ENCODE measurements around the gene GNG14.
"Not testable (repeated sequence)": the region's sequence is repeated elsewhere in the genome, so short reads cannot be mapped to it uniquely, and the experiment has no call there.

GNG14 gene

DNA sequence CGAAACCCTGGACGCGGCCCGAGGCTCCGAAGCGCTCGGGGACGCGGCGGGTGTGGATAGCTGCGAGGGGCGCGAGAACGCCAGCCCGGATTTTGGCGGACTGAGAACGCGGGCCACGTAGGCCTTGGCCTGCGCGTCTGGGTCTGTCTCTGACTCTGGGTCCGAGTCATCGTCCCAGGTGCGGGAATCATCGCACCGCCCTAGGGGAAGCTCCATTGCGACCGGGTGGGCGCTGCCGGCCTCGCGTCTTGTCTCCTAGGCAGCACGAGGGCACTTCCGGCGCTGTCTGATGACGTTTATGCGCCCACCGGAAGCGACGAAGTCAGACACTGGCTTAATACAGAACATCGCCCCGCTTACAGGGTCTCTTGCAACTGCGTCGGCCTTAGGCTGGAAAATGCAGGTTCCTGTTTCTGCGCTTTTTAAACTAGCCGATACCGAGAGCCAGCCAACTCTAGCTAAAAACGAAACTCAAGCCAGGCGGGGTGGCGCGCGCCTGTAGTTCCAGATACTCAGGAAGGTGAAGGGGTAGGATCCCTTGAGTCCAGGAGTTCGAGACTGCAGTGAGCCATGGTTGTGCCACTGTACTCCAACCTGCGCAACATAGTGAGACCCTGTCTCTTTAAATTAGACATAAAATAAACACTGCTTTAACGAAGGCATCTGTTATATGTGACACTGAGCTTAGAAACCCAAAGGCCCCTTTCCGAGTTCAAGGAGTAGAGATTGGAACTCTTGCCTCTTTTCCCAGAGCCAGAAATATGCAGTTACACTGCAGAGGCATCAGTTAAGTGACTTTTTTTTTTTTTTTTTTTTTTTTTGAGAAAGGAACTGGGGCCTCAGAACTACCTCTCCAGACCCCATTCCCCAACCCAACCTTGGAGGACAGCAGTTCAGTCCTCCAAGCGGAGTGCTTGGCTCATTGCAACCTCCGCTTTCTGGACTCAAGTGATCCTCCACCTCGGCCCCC lies 8.9 kb downstream of the GNG14 start, which contains the start of gene FBXW9:
Gene FBXW9 (minus strand): TSS at position 266 of the 970 bp plus-strand sequence. CDS start 50 bp downstream, at position 216.
- peak; percentile 92 for DNase-seq (ENCODE audit: low spot score)

DNA sequence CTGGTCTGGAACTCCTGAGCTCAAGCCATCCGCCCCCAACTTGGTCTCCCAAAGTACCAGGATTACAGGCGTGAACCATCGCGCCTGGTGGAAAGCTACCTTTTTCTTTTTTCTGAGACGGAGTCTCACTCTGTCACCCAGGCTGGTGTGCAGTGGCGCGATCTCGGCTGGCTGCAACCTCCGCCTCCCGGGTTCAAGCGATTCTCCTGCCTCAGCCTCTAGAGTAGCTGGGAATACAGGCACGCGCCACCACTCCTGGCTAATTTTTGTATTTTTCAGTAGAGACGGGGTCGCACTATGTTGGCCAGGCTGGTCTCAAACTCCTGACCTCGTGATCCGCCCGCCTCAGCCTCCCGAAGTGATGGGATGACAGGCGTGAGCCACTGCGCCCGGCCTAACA lies 9.6 kb downstream of the GNG14 start:
- DNase-seq (ENCODE audit: low spot score) = not testable (repeated sequence)

DNA sequence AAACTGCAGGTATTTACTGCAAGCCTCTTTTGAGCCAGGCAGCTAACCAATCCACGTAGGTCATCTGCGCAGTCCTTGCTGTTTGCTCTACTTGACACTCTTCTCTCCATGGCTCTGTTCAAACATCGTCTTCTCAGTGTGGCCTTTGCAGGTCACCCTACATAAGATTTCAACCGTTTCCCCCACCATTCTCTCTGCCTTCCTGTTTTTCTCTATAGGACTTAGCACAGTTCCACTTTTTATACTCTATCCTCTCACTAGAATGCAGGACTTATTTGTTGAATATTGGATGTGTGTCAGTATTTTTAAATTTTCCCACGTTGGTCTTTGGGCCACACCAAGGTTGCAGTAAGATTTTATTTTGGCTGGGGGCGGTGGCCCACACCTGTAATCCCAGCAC lies 10.3 kb downstream of the GNG14 start:
- no peak for DNase-seq (ENCODE audit: low spot score)

DNA sequence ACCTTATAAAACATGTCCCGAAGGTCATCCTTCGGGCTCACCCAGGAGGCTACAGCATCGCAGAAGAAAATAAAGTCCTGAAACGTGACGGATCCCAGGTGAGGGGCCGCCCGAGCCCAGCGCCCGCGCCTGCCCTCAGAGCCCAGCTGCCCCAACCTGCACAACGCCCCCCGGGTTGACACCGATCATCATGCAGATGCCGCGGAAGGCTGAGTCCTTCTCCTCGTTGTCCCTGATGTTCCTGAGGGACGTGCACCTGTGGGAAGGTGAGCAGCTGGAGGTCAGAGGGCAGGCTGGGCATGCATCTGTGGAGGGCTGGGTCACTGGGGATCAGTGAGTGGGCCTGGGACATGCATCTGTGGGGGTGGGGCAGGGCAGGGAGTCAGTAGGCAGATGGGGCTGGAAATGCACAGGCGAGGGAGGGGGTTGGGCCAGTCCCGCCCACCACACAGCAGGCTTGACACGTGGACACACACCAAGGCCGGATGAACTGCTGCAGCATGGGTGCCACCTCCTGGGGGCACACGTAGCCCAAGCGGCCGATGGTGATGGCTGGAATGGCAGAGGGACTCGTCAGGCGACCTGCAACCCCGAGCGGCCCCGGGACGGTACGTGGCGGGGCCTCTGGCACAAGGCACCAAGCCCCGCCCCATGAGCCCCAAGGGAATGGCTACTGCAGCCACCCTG lies 13.9 kb downstream of the GNG14 start:
- no peak for DNase-seq (ENCODE audit: low spot score)

DNA sequence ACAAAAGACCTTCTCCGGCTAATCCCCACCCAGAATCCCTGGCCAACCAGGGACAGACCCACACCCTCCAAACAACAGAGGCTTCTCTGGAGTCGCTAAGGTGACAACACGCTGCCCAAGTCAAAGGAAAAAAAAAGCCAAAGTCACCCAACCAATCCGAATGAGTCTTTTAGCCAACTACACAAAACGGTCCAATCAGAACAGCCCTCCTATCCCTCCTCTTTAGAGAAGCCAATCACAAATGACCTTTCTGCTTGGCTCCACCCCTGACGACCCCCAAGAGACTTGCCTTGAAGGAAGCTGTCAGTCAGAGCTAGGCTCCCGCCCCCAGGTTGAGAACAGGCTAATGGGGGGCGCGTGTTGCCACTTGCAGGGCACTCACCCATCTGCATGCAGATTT lies 15.2 kb downstream of the GNG14 start:
- peak; percentile 69 for DNase-seq (ENCODE audit: low spot score)

DNA sequence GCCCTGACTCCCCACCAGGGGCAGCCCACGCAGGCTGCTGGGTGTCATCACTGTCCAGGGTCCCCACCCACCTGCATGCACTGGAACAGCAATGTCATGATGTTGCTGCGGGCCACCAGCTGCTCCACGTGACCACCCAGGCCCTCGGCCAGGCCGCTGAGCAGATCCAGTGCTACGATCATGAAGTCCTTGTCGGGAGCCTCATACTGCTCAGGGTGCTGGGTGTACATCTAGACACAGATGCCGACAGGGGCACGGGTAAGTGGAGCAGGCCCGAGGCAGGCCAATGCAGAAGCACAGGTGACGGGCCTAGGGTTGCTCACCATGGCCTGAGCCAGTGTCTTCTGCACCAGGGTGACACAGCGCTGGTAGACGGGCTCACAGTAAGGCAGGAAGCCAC lies 17.4 kb downstream of the GNG14 start:
- no peak for DNase-seq (ENCODE audit: low spot score)

DNA sequence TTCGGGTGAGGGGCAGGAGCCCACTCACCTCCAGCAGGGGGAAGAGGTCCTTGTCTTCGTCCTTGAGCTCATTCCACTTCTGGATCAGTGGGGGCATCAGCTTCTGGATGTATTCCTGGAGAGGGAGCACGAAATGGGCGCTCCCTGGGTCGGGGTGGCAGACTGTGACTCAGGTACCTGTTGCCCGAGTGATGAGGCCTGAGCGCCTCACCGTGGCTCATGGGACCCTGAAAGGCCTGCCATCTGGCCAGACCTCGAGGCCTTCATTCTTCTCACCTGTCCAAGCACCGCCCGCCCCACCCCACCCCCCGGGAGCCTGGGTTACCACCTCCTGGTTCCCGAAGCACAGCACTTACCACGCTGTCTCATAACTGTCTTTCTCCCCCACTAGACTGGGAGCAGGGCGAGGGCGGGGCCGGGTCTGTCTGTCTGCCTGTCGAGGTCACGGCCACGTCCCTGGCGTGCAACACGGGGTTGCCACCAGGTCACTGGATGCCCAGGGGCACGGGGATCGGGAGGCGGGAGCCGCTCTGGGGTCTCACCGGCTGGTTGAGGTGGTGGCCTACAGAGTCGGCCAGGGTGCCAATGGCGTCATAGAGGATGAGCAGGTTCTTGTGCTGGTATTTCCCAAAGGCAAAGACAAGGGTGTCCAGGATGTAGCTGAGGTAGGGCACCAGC lies 18.0 kb downstream of the GNG14 start:
- DNase-seq (ENCODE audit: low spot score) = no peak

DNA sequence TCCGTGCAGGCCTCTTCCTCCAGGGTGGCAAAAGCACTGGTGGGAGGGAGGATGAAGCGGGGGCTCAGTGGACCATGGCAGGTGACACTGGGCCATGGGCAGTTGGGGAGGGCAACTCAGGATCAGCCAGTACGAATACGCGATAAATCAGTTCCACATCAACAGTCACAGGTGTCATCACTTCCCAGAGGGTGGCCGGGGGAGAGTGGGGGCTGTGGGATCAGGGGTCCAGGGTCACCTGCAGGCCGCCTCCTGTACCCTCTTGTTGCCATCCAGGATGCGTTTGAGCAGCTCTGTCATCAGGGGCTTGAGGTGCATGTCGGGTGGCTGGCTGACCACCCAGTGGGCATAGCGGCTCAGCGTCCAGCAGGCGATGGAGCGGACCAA lies 18.5 kb downstream of the GNG14 start:
- DNase-seq (ENCODE audit: low spot score) = no peak

DNA sequence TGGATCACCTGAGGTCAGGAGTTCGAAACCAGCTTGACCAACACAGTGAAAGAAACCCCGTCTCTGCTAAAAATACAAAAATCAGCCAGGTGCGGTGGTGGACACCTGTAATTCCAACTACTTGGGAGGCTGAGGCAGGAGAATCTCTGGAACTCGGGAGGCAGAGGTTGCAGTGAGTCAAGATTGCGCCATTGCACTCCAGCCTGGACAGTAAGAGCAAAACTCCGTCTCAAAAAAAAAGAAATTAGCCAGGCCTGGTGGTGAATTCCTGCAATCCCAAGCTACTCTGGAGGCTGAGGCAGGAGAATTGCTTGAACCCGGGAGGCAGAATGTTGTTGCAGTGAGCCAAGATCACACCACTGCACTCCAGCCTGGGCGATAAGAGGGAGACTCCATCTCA lies 20.8 kb downstream of the GNG14 start:
- no peak for DNase-seq (ENCODE audit: low spot score)

DNA sequence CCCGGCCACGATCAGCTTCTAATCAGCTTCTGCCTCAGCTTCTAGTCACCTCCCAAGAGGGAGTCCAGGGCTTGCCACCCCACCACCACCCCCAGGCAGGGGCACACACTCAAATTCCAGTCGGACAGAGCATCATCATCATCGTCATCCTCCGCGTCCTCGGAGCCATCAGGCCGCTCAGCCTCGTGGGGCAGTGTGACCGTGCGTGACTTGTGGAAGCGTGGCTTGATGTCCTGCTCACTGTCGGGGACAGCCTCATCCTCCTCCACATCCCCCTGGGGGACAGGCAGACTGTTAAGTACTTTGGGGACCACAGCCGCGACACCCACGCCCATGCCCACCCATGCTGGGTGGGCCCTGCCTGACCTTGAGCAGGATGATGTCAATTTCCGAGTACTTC lies 23.4 kb downstream of the GNG14 start:
- no peak for DNase-seq (ENCODE audit: low spot score)

DNA sequence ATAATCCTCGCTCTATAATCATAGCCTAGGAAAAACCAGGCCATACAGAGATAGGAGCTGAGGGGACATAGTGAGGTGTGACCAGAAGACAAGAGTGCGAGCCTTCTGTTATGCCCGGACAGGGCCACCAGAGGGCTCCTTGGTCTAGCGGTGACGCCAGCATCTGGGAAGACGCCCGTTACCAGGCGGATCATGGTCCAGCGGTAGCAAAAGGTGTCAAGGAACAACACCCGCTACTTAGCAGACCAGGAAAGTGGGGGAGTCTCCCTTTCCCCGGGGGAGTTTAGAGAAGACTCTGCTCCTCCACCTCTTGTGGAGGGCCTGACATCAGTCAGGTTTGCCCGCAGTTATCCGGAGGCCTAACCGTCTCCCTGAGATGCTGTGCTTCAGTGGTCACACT lies 24.3 kb downstream of the GNG14 start:
- DNase-seq (ENCODE audit: low spot score) = not testable (repeated sequence)

DNA sequence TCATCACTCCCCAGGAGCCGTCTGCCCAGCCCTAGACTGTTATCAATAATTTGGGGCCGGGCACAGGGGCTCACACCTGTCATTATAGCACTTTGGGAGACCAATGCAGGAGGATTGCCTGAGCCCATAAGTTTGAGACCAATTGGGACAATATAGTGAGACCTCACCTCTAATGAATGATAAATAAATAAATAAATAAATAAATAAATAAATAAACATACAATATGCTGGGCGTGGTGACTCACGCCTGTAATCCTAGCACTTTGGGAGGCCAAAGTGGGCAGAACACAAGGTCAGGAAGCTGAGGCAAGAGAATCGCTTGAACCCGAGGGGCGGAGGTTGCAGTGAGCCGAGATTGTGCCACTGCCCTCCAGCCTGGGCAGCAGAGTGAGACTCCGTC lies 25.5 kb downstream of the GNG14 start:
- DNase-seq (ENCODE audit: low spot score) = not testable (repeated sequence)

DNA sequence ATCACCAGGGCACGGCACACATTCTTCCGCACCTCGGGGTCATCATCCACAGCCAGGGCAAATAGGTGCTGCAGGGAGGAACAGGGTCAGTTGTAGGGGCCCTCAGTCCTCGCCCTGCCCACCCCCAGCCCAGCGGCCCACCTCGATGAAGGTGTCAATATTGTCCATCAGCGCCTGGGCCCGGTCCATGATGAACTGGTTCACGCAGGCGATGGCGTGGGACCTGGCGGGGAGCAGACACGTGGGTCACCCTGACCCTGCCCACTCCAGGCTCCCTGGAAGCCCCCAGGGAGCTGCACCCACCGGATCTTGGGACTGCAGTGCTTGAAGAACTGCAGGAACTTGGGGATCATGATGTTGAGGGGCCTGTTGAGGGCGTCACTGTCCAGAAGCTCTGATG lies 27.3 kb downstream of the GNG14 start:
- DNase-seq (ENCODE audit: low spot score) = no peak

DNA sequence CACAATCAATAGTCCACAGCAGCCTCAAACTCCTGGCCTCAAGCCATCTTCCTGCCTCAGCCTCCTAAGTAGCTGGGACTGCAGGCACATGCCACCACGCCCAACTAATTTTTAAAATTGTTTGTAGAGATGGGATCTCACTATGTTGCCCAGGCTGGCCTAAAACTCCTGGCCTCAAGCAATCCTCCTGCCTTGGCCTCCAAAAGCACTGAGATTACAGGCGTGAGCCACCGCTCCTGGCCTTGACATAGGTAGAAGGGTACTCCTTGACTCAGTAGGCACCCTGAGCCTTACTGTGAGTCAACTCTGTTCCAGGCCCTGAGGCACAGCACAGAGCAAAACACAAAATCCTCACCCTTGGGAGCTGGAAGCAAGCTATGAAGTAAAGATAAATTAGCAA lies 28.1 kb downstream of the GNG14 start:
- DNase-seq (ENCODE audit: low spot score) = no peak

DNA sequence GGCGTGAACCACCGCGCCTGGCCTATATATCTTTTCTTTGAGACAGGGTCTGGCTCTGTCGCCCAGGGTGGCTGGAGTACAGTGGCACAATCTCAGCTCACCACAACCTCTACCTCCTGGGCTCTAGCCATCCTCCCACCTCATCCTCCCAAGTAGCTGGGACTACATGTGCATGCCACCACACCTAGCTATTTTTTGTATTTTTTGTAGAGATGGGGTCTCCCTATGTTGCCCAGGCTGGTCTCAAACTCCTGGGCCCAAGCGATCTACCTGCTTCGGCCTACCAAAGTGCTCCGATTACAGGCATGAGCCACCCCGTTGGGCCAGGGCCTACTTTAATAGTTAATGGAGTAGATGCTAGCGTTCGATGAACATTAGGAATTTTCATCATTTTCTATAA lies 32.5 kb downstream of the GNG14 start:
- DNase-seq (ENCODE audit: low spot score) = no peak

DNA sequence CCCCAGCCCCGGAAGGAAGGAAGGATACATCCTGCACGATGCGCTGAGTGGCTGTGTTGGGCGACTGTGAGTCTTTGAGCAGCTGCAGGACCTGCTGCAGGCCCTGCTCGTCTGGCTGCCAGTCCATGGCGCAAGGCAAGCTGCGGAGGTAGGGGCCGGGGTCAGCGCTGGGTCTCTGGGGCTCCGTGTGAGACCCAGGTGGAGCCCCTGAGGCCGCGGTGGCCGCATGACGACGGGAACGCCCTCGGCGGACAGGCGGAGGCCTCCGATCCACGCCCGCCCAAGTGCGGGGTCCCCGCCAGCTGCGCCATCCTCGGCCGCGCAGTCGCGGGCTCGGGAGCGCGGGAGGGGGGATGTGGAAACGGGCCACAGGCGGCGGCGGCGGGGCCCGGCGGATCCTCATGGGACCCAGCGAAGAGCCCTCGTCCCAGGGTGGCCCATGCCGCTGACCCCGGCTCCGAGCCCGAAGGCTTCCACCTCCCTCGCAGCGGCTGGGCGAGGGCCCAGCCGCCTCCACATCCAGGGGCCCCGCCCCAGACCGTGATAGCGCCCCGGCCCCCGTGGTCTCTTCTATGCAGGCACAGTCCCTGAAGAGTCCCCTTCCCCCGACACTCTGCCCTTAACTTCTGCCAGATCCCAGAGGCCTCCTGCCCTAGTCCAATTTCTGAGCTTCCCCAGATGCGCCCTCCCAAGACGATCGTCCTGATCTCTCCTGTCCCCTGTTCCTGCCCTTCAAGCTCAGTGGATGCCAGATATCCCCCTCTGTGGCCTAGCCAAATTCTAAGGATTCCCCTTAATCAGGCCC lies 33.3 kb downstream of the GNG14 start:
- DNase-seq (ENCODE audit: low spot score) = no peak

DNA sequence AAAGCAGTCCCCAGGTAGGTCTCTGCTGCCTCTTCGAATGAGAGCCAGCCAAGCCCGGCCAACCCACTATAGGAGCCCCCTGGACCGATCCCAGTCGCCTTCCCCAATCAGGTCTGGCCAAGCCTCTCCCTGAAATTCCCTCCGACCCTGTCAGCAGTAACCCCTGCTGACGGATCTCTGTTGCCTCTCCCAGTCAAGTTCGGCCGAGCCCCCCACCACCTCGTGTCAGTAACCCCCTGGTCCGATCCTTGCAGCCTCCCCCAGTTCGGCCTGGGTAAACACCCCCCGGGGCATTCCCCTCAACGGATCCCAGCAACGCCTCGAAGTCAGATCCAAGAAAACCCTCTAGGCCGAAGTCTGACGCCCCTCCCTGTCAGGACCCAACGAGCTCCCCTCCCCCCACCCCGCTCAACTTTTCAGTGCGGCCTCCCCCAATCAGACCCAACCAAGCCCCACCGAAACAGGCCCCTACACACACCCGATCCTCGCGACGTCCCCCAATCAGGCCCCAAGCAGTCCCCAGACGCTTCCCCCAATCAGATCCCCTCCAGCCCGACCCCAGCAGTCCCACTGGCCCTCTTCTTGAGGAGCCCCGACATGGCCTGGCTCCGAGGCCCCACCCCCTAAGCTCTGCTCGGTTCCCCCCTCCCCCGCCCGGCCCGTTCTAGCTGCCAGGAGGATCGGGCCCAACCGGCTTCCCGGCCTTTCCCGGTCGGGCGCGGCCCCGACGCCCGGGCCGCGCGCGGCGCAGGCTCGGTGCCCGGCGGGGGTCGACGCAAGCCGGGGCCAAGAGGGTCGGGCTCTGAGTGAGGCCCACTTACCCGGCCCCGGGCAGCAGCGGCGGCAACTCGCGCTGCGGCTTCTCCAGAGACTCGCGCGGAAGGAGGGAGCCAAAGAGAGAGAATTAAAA lies 34.1 kb downstream of the GNG14 start:
- DNase-seq (ENCODE audit: low spot score) = no peak

DNA sequence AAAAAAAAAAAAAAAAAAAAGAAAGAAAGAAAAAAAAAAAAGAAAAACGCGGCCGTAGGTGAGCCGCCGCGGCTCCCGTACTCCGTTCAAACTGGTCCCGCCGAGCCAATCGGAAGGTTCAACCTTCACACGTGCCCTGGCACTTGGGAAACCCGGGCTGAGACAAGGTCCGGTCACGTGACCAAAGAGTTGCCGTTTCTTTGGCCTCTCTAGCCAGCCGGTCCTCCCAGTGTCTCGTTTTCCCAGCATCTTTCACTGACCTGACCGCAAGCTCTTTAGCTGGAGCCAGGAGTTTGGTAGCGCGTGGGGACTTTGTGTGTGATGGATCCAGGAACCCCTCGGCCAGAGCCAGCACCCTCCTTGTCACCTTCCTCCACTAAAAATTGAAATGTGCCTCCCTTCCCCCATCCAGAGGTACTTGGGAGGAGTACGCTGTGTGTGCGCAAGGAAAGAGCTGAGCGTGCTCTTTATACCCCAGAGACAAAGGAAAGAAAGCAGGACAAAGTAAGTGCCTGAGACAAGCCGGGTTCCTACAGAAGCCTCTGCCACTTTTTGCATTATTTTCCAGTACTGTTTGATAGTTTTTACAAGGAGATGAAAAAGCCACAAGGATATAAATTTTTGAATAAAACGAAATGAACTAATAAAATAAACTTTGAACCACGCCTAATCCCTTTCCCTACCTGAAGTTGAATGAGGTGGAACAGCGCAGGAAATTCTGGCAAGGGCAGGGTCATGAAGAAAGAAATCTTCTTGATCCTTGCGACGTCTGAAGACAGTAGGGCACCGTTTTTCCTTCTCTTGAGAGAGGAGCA lies 35.0 kb downstream of the GNG14 start:
- peak; percentile 97 for DNase-seq (ENCODE audit: low spot score)

DNA sequence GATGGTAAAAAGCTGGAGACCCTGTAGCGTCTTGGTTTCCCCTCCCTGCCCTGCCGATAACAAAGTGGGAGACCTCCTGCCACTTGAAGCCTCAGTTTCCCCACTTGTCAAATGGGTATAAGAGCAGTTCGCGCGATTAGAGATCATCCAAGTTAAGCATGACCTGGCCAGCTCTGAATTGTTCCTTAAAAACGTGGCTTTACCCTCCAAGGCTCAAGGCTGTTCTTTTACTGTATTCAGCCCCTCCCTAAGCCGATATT lies 35.5 kb downstream of the GNG14 start:
- DNase-seq (ENCODE audit: low spot score) = no peak
